GM12891 (cell line): Measurements from ENCODE around the gene FANCC.

ENCODE experiments used
- DNase-seq: peaks from one replicate; pipeline ENCODE4 v3.0.0; 2011; ENCODE audit warnings: low spot score; ENCODE audit not compliant: insufficient read length
- FAIRE-seq: peaks from 2 replicates; lab custom pipeline; 2011; peaks lifted over from hg19 to GRCh38; lab: Jason Lieb, UNC
- PAX5 ChIP-seq: IDR thresholded peaks from 2 replicates; pipeline ENCODE4 v1.6.1; 2011; ENCODE audit warnings: low read length, moderate library complexity, mild to moderate bottlenecking; ENCODE audit not compliant: insufficient read depth, severe bottlenecking
- POLR2A ChIP-seq: IDR thresholded peaks from 2 replicates; pipeline ENCODE4 v1.6.1; 2011; ENCODE audit warnings: low read depth, low read length, control low read depth
- POLR2AphosphoS5 ChIP-seq: IDR thresholded peaks from 2 replicates; pipeline ENCODE4 v1.6.1; 2011; ENCODE audit warnings: low read depth, low read length, control low read depth
- POU2F2 ChIP-seq: IDR thresholded peaks from 2 replicates; pipeline ENCODE4 v1.6.1; 2011; ENCODE audit warnings: low read depth, mild to moderate bottlenecking, control low read depth, low read length, moderate library complexity
- SPI1 ChIP-seq: IDR thresholded peaks from 2 replicates; pipeline ENCODE4 v1.6.1; 2011; ENCODE audit warnings: low read depth, low read length, control low read depth
- TAF1 ChIP-seq: IDR thresholded peaks from 2 replicates; pipeline ENCODE4 v1.6.1; 2011; ENCODE audit warnings: low read depth, low read length, control low read depth

The FANCC gene

DNA sequence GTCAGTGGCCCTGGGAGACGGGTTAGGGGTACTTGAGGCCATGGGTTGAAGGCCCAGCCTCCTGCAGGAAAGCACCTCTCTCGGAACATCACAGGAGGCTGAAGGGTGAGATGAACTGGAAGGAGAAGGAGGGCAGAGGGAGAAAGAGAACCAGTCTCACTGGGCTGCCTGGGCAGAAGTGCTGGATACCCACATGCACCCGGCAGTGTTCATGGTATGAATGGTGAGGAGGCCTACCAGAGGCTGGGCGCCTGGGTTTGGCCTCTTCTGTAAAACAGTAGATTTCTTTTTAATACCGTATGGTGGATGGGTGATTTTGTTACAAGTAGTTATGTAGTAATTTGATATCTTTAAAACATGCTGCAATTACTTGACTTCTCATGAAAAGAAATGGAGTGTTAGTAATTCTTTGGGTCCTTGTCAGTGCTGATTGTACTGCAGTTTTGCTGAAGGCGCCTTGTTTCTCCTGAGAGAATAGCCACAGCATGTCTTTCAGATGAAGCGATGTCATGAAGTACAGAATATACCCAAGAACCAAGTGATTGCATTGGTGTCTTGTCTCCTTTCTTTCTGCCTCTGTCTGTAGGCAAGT is 258.6 kb downstream of the FANCC start:
- TF ChIP-seq SPI1 (no peak), POU2F2 (no peak), PAX5 (no peak), TAF1 (no peak), POLR2AphosphoS5 (no peak), POLR2A (no peak)
- no peak for DNase-seq
- FAIRE-seq, result no peak

DNA sequence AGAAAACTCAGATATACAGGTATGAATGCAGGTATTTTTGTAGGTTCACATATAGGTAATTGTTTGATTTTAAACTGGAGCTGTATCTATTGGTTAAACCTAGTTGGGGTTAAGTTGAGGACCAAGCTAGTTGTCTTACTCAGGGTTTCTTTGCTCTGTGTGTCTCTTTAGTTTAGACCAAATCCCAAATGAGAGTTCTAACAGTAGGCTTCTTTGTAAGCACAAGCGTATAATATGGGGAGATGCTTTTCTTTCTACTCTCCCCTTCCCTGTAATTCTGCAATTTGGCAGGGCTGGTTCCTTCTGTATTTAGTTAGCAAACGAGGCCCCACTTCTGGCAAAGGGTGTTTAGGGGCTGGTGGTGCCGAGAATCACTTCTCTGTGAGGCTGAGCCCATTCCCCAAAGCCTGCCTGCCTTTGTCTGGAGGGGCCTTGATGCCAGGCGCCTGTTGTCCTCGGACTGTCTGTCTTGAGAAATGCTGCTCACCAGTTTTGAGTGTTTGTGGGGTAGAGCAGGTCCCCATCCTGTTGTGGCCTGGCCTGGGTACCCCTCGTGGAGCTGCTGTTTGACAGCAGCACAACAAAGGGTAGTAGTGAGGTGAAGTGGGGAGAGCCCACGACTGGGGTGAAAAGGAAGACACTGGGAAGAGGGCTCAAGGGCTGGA is 259.3 kb downstream of the FANCC start:
- no peak for DNase-seq
- FAIRE-seq, result no peak
- no peak for TF ChIP-seq POLR2AphosphoS5
- TF ChIP-seq SPI1, result no peak

- DNase-seq (no peak), FAIRE-seq (no peak)
- TF ChIP-seq POLR2AphosphoS5 (no peak), SPI1 (no peak), TAF1 (no peak), PAX5 (no peak), POU2F2 (no peak), POLR2A (no peak)
Measured at GRCh38 chr9:95057101-95057500, 260.4 kb downstream of the FANCC start.

- no peak for FAIRE-seq
- TF ChIP-seq POU2F2 (no peak), TAF1 (no peak), POLR2AphosphoS5 (no peak), POLR2A (no peak), PAX5 (no peak), SPI1 (no peak)
- no peak for DNase-seq
Measured at GRCh38 chr9:95055851-95056551, 261.5 kb downstream of the FANCC start.

- DNase-seq (no peak), FAIRE-seq (no peak)
- no peak for TF ChIP-seq PAX5
- TF ChIP-seq POU2F2, result no peak
- TF ChIP-seq POLR2AphosphoS5, result no peak
- TF ChIP-seq TAF1, result no peak
- TF ChIP-seq SPI1, result no peak
- no peak for TF ChIP-seq POLR2A
Measured at GRCh38 chr9:95055334-95055850, 262.1 kb downstream of the FANCC start.

DNA sequence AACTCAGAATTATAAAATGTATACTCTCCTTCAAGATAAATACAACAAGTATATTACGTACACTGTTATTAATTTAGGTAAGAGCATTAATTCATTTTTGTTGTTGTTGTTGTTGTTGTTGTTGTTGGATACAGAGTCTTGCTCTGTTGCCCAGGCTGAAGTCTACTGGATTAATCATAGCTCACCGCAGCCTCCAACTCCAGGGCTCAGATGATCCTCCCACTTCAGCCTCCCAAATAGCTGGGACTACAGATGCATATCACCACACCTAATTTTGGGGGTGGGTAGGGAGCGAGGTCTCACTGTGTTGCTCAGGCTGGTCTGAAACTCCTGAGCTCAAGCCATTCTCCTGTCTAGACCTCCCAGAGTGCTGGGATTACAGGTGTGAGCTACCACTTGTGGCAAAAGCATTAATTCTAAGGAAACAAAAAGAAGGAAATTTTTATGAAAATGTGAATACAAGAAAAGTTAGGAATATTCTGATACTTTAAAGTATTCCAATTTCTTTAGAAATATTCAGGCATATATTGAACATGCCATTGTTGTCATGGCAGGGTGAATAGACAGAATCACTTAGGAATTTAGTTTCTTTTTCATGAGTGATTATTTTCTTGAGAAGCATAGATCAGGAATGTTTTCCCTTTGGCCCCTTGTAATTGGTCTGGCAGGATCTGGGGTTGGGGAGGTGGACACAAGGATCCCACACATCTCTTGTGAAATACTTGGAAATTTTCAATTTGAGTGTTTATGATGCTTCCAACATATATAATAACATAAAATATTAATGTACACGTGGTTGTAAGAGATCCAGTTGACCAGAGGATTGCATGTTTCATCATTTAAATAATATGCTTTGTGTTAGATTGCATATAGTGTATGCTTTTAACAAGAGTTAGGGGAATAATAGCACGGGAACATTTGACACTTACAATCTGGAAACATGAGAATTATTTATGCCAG is 263.6 kb downstream of the FANCC start:
- no peak for FAIRE-seq

DNA sequence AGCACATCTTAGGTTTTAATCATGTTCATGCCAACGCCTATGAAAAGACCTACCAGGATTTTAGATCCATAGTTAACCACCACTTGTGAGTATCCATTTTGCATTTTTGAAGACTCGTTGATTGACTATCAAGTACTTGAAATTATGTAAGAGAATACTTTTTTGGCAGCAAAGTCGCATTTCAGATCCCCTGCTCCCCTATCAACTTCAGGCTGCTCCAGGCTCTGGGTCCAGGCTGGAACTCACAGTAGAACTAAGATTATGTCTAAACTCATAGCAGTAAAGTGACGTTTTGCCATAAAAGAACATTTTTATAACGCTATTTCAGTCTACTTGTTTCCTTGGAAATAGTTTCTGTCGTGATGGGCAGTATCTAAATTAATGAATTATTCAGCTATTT is 267.7 kb downstream of the FANCC start:
- DNase-seq, result no peak
- no peak for FAIRE-seq

More for the DNA sequence above, 263.6 kb downstream of the FANCC start:
- DNase-seq, result no peak
- TF ChIP-seq POLR2A (no peak), TAF1 (no peak), POLR2AphosphoS5 (no peak), POU2F2 (no peak), SPI1 (no peak), PAX5 (no peak)

More for the DNA sequence above, 267.7 kb downstream of the FANCC start:
- TF ChIP-seq PAX5 (no peak), POLR2A (no peak), SPI1 (no peak), POLR2AphosphoS5 (no peak), POU2F2 (no peak), TAF1 (no peak)
